Measurements from ENCODE around the gene AGBL1. TPM values are rescaled to one million over a fixed set of nuclear protein-coding genes. Genes with fewer than 3 reads are reported as not detected.

AGBL1 gene
- total and polyA plus RNA-seq, 2 experiments from 2014 or later, result 0.03 TPM; not detected in 1

GRCh38 chr15:86229936-86230335, 150.3 kb downstream of the AGBL1 start:
- no peak for ATAC-seq
- Mint-ChIP-seq H3K27me3 (ENCODE audit: insufficient read depth, low read depth, poor library complexity) (peaks cover 4% of the 10 kb centered on the region), H3K27ac (no peak overlapping the region), H3K36me3 (ENCODE audit: low read depth) (no peaks in the 10 kb centered on the region), H3K4me3 (no peak overlapping the region), H3K9me3 (no peaks in the 10 kb centered on the region), H3K4me1 (peaks cover 15% of the 10 kb centered on the region)
- Histone ChIP-seq H4K20me1 (replicated peaks; ENCODE audit: insufficient read depth) (no peaks in the 10 kb centered on the region), H3K9me2 (ENCODE audit: insufficient read depth) (no peaks in the 10 kb centered on the region), H3K27me3 (ENCODE audit: insufficient read depth) (no peaks in the 10 kb centered on the region), H3K27ac (ENCODE audit: low read depth) (no peak overlapping the region), H3K4me2 (no peak overlapping the region), H3K79me2 (replicated peaks; ENCODE audit: insufficient read depth) (no peaks in the 10 kb centered on the region), H3F3A (replicated peaks; ENCODE audit: low read depth) (no peaks in the 10 kb centered on the region), H3K4me1 (ENCODE audit: insufficient read depth) (peaks cover 18% of the 10 kb centered on the region; the same call in 1 of the 2 replicates), H3K36me3 (ENCODE audit: insufficient read depth) (no peaks in the 10 kb centered on the region), H3K4me3 (no peak overlapping the region), H2AFZ (peak overlapping the region; percentile 59)
- no peak for TF ChIP-seq REST (IDR thresholded peaks at IDR 0.05; ENCODE audit: unreplicated experiment)
- TF ChIP-seq ZNF462 (CRISPR knock-in tag; IDR thresholded peaks at IDR 0.05), result no peak
- no peak for TF ChIP-seq EZH2 (IDR thresholded peaks at IDR 0.05; ENCODE audit: low read depth, unreplicated experiment)
- TF ChIP-seq POLR2AphosphoS5 (IDR thresholded peaks at IDR 0.05; ENCODE audit: low read depth), result no peak
- no peak for TF ChIP-seq ETS1 (IDR thresholded peaks at IDR 0.05)
- peak; percentile 5 for DNase-seq (ENCODE audit: low spot score)

All from GM23338 (cell line).